HS-27A (cell line): ENCODE results near the gene CALML3.

Experiments
- DNase-seq: peaks from one replicate; pipeline ENCODE4 v3.0.0-alpha.2; 2012; ENCODE audit warnings: low read depth, missing footprints

The CALML3 gene

DNA sequence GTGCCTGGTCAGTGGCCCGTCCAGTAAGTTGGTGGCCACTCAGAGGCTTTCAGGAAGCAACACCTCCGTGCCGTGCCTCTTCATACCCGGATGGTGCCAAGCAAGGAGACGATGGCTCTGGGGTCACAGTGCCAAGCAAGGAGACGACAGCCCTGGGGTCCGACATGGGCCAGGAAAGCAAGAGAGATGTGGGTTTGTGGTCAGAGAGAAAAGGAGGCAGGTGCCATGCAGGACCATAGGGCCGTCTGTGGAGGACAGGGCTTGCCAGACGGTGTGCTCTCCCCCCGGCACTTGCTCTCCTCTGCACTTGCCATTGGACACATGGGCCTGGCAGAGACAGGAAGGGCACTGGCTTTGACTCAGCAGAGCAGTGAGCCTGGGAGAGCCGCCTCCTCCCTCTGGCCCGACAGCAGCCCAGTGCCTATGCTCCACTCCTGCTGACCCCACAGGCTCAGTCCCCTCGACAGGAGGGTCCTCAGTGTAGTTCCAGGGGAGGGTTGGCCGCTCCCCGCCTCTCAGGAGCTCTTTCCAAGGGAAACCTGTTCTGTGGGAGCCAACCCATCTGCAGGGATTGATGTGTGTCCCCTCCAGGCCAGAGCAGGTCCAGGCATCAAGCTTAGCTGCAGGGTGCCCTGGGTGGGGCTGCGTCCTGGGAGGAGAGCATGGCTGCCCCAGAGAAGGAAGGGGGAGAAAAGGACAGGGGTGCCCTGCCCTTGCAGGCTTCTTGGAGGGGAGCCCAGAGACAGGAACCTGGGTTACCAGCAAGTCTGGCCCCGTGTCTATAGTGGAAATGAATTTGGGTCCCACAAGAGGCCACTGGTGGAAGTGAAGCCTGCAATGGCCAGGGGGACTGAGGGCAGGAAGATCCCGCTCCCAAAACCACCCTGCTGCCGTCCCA lies 17.8 kb upstream of the CALML3 start:
- no peak for DNase-seq

DNA sequence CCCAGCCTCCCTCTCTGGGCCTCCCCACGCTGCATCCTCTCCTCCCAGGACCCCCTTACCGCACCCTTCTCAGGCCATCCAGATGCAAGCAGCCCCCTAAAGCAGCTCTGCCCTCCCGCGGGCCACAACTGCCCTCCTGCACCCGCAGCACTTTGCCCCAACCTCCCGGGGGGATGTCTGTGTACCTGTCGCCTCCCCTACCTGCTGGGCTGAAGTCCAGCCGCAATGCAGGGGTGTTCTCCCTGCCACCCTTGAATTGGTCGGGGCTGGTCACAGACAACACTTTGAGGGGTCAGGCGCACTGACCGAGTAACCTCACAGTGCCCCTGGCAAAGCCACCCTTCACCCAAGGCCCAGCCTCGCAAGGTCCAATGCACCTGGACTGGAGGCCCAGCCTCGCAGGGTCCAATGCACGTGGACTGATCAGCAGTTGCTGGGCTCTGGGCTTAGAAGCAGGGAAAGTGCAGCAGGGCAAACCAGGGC lies 17.1 kb upstream of the CALML3 start:
- DNase-seq: no peak

DNA sequence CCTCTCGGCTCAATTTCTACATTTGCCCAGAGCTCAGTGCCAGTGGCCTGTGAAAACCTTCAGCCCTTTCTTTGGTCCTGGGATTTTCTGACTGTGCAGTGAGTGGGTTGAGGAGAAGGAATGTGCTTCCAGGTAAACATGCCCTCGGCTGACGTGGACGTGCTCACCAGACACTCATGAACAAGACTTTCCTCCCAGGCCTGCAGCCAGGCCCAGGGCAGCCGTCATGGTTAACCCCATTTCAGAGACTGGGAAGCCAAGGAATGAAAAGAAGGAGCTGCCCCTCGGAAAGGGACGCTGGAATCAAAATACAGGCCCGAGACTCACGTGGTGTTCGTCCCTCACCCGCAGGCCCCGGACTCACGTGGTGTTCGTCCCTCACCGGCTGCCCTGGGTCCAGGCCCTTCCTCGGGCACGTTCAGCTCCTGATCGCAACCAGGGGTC lies 16.6 kb upstream of the CALML3 start:
- no peak for DNase-seq

DNA sequence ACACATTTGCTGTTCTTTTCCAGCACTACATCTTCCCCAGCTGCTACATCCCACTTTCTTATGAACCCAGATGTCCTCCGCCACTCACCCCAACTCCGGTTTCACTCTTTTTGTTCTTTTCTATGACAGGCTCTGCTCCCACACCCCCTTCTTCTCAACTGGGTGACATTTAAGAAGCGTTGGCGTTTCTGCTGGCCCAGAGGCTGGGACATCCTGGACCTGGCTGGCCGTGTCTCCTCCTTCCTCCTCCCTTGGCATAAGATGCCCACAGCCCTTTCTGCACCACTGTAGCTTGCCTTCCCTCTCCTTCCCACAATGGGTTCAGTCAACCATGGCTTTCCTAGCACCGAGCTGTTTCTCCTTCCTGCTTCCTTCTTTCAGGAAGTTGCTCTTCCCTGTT lies 16.0 kb upstream of the CALML3 start:
- DNase-seq: no peak

DNA sequence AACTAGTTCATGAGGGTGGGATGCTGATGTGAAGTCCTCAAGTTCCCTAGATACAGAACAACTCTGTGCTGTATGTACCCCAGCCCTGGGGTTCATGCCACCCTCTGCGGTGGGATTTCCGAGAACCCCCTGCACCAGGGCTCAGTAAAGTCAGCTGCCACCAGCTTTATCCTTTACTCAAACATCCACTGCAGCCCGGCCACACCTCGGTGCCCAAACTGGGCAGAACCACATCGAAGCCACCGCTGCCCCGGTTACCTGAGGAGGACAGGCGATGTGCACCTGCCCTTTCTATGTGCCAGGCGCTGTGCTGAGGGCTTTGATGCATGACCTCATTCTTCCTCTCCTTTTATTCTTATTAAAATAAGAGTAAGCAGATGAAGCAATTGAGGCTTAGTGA lies 15.5 kb upstream of the CALML3 start:
- DNase-seq: no peak

DNA sequence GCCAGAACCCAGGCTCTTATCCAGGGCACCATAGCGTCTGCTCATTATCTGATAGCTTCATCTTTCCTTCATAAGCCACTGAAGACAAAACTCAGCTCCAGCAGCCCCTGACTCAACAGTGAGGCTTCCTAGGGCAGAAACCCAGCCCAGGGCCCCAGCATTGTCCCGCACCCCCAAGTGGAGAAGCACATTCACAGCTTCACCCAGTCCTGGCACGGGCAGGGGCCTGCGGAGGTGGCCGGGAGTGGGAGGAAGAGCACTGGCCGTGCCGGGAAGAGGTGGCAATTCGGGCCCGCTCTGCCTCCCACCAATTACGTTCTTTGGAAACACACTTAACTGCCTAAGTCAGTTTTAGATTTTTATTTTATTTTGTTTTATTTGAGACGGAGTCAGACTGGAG lies 15.1 kb upstream of the CALML3 start:
- DNase-seq: no peak

DNA sequence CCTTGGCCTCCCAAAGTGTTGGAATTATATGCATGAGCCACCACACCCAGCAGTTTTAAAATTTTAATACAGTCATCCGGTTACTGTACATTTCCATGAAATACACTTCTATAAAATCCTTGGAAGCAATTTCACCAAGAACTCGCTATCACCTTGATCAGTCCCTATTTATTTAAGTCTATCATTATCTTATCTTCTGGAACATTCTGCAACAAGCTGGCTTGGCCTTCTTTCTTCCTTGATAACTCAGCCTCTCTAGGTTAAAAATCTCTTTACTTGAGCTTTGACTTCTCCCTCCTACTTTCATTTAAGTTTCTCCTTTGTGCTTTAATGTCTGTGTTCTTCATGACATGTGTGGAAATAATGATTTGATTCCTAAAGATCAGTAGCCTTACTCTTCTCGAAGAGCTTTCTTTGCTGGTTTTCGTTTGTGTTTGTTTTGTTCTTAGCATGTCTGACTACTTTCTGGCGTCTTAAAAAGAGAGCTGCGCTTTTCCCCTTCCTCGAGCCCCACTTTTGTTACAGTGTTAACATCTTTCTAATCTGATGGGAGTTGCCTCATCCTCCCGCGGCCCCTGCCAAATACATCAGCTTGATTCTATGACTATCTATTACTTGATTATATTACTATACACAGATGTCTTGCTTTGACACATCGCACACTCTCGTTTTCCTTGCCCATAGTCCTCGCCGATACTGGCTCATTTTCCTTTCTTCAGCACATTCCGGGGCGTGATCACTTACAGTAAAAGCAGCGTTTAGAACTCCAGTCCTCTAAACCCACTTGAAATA lies 14.3 kb upstream of the CALML3 start:
- DNase-seq: no peak

DNA sequence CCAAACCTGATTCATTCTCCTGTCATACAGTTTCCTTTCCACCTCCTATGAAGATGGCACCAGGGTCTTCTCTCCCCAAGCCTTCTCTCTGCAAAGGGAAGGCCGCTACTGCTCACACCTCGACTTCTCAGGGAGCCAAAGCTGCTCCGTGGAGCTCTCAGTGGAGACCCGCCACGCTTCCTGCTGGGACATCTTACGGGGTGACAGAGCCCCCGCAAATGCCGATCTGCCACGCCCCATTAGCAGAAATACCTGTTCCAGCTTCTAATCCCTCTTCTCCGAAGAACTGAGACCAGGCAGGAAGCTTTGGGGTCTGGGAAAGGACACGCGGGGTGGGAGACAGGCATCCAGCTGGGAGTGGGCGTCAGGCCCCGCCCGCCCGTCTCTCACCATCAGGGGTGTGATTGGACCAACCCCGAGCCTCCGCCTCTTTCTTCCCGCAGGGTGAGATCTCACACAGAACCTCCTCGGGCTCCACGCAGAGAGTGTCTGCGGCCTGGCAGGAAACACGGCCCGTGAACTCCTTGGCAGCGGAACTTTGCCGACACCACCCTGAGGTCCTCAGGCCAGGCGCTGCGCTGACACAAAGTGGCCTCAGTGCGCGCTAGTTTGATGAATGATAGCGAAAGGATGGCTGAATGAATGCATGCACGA lies 13.4 kb upstream of the CALML3 start:
- DNase-seq: no peak

DNA sequence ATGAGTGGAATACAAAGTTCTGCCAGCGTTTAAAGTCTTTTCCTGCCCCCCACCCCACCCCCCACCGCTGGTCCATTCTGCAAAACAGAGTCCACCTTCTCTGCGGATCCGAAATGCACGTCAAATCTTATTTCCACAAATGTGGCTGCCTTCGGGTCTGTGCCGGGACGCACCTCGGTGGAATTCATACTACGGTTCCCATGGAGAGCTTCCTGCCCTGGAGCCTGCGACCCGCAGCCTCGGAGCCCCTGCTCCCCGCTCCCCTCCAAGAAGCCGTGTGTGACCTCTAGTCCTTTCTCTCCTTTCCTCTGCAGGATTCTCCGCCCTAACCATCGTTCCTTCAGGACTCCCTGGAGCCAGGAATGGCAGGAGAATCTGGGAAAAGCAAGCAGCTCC lies 12.9 kb upstream of the CALML3 start:
- no peak for DNase-seq

DNA sequence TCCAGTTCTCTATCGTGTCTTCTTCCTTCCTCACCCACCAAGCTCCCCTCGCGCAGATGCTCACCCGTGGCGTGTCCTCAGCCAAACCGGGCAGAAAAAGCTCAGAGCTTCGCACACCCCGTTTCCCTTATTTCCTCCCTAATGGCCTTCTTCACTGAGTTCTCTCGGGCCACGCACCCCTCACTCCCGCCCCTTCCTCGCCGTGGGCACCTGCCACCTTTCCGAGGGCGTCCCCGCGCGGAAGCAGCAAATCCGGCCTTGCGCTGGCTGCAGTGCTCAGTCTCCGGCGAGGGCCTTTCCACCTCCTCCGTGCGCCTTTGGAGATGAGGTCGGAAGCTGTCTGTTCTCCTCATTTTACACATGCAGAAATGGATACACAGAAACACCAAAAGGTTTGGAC lies 12.4 kb upstream of the CALML3 start:
- no peak for DNase-seq

DNA sequence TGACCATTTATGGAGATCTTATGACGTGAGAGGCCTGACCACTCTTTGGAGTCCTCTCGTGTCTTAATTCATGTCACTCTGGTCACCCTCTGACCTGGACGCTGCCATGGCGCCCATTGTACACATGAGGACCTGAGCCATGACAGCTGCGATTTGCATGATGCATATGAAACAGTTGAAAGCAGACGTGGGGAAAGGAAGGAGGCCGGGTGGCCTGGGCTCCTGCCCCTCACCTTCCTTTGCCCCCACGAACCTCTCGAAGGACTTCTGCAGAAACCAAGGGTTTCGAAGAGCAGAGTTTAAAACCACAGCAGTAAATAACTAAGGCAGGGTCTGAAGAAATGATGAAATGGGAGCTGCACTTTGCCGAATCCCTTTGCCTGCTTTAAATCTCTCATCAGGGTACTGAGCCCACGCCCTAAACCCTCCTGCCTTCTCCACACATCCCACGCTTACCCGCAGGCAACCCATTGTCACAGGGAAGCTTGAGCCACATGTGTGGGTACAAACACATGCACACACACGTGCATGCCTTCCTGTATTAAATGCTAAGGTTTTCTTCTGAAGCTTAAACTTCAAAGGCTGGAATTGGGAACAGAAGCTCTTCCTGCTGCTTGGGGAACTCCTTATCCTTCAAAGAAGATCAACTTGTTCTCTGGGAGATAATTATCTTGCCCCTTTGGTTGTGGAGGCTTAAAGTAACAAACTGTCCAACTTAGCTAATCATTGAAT lies 11.7 kb upstream of the CALML3 start:
- DNase-seq: no peak

DNA sequence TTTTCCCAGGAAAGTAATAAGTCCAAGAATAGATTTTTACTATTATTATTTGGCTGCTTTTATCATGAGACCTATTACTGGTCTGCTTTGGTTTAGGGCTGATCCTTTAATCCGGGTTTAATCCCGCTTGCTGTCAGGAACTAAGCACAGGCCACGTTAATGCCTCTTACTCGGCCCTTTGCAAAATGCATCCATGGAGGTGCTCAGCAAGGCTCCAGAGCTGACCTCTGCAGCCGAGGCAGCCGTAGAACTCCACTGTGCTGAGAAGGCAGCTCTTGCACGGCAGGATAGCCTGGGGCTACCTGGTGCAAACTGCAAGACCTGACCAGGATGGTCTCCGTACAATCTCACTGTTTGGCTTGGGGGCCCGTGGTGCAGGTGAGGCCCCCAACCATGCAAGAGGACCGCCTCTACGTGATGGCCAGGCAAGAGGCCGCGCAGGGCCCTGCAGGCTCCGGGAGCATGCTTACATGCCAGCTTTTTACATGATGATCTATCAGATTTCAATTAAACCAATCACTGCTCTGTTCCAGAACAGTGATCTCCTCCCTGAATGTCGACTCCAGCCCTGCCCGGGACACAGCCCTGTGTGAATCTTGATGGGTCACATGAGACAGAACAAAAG lies 10.4 kb upstream of the CALML3 start:
- DNase-seq: no peak

DNA sequence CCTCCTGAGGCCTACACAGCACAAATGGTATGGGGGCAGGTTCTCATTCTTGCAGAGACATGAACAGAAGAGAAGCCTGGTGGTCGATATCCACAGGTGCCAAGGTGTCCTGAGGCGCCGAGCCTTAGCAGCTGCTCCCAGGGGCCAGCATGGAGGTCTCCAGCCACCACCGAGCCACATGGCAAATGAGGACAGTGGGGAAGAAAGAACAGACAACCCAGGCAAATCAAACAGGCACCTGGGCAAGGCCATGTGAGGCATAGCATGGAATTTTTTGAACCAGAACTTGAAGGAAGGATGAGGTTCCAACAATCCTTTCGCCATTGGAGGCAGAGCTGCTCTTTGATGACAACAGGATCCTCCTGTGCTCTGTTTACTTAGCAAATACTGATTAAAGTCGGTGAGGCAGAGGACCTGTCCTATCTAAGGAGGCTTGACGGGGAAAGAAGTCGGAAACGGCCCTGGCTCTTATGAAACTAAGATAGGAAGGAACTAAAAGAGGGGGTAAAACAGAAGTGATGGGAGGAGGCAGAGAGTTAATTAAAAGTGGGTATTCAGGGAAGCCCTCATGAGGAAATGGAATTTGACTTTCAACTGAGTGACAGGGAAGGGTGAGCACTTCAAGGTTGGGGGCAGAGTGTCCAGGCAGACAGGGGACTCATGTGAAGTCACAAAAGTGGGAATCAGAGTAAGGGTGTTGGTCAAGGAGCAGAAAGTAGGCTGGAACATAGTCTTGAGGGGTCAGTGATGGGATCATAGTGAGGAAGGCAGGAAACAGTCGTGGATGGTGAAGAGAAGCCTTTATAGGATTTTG lies 8.6 kb upstream of the CALML3 start:
- DNase-seq: no peak

DNA sequence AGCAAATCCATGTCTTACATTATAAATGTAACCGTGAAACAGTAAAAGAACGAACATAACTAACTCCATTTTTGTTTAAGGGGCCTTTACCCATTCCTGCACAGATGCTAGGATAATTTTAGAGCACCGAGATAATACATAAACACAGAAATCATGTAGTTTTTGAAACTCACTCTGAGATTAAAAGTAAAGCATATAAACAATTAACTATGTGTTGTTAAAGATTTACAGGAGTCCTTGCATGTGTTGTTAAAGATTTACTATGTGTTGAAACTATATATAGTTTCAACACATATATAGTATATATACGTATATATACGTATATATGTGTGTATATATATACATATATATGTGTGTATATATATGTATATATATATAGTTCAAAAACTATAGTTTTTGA lies 7.2 kb upstream of the CALML3 start:
- DNase-seq: no peak

DNA sequence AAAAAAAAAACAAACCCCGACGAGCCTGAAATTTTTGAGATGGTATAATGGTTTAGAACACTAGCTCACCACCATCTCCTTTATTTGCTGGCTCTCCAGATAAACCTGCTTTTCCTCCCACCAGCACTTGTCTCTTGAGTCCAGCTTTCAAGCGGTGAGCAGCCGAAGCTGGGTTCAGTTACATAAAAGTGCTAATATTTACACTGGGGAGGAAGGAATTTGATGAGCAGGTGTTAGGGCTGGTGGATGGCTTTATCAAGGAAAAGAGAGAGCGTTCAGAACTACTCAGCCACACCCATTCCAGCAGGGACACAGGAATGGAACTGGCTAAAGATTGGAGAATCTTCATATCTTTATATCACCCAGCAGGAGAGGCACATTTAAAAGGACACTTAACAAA lies 6.6 kb upstream of the CALML3 start:
- DNase-seq: no peak

DNA sequence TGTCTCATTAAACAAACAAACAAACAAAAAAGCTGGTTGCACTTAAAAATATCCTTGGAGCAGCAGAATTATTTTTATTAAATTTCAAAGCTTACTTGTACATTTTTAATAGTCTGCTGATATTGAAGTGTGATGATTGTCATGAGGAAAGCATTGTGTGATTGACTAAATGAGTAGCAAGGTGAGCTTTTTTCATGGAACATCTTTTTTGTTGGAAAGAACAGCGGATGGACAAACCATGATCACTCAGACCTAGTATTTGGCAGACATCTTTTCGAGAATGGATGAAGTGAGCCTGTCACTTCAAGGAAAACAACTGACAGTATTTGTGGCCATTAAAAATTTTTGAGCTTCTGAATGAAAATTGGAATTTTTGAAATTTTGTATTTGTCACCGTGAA lies 5.7 kb upstream of the CALML3 start:
- no peak for DNase-seq

DNA sequence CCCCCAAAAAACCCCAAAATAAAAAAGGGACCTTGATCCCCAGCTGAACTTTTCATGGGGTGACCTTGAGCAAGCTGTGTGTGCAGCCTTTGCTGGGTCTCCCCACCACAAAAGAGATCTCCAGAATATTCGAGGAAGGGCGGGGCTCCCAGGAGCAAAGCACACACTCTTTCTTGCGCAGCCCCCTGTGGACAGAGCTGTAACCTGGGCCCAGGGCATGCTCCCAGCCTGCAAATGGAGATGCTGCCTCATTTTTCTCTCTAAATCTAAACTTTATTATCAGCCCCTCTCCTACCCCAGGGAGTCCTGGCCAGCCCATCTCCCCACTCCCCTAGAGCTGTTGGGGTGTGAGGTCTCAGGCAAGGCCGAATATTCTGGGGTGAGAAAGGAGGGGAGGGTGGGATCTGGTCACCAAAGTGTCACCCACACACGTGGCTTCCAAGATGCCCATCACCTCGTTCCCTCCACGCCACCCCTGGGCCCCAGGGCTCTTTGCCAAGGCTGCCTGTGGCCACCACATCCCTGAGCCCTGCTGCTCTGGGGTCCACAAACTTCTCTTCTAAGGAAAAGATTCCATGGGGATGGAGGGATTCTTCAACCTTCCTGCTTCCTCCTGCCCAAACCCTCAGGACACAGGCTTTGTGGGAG lies 1.7 kb upstream of the CALML3 start:
- DNase-seq: no peak

DNA sequence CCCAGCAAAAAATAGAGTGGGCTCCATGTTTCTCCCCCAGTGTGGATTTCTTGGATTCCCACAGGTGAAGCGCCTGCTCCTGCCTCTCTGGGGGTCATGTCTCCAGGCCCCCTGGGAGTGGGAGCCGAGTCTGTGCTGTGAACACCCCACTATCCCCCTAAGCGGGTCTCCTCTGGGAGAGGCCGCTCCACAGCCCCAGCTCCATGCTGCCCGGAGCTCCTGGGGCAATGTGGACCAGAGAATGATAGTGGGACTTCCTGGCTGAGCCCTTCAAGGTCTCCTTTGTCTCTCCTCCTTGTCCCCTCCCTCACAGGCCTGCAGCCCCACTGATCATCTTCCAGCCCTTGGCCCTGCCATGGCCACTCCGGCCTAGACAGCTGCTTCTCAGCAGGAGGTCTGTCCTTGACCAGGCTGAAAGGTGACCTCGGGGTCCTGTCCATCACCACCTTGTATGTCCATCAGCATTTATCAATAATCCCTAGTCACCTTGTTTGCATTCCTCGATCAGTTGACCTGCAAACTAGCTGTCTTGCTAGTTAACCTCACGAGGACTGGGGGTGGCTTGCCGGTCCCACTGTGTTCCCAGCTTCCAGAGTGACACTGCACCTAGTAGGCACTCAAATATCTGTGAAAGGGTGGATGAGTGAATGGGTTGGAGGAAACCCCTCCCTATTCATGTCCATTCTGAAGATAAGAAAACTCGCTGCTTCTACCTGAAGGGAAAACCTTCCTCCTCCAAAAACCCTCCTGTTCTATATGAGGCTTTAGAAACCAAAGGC lies 776 bp upstream of the CALML3 start:
- no peak for DNase-seq
